AML-193 (cell line): Measurements from ENCODE around the gene NABP2.
"Not testable (repeated sequence)": the region's sequence is repeated elsewhere in the genome, so short reads cannot be mapped to it uniquely, and the experiment has no call there.

Source experiments
- DNase-seq, 2 experiments: peaks; one replicate each; lab custom pipeline; 2025; lab: John Stamatoyannopoulos, UW

The NABP2 gene

DNA sequence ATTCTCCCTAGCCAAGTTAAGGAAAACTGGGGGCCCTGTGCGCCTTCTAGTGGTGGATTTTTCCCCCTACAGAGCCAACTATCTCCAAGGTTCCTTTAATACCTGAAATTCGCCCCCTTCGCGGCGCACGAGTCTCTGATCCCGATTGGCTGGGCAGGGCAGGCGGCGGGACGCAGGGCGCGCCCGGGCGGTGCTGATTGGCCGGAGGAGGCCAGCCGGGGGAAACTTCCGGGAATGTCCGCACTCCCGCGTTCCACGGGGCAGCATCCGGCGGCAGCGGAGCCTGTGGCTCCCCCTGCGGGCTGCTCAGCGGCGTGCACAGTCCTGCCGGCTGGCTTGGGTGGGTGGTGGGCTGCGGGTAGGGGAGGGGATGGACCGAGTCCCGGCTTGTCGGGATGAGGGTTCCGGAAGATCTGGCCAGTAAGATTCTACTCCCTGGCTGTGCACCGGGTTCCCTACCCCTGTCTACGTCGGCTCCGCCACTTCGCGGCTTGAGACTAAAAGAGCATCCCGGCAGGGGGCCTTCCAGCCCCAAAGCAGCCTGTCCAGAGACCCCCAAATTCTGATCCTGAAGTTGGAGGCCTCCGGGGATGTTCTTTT is at the start of gene NABP2:
NABP2 (plus strand) TSS at position 241 of the 600 bp plus-strand sequence. CDS start 515 bp downstream, outside the sequence.
- peak; percentile 91 for DNase-seq

DNA sequence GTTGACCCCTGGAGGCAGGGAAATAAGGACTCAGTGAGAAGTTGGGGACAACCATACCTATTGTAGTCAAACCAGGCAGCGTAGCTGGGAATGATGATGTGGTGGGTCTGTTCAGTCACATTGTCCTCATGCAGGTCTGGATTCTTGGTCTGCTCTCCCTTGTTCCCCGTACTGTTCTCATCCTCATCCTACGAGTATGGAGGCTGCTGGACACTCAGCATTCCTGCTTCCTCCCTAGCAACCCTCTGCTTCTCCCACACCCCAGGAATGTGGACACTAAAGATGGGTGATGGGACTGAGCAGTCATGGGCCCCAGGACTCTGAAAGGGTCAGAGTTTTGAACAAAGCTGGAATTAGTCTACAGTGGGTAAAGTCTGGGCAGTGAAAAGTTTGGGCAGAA is 45.8 kb upstream of the NABP2 start:
- no peak for DNase-seq

DNA sequence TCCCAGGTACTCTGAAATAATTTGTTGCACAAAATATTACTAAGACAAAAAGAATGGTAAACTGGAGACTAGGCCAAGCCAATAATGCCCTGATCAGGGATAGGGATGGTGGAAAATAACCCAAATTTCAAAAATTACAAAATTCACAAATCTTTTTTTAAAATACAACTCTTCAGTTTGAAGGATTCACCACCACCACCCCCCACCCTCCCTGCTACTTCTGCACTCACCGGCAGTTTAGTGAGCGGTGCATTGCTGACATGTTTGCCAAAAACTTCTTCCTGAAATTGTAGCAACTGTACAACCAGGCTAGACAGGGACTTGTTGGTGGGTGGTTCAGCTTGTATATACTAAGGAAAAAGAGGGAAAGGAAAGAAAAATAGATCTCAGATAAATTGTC is 37.2 kb upstream of the NABP2 start:
- DNase-seq: peak in 1 of 2 experiments; percentile 9

DNA sequence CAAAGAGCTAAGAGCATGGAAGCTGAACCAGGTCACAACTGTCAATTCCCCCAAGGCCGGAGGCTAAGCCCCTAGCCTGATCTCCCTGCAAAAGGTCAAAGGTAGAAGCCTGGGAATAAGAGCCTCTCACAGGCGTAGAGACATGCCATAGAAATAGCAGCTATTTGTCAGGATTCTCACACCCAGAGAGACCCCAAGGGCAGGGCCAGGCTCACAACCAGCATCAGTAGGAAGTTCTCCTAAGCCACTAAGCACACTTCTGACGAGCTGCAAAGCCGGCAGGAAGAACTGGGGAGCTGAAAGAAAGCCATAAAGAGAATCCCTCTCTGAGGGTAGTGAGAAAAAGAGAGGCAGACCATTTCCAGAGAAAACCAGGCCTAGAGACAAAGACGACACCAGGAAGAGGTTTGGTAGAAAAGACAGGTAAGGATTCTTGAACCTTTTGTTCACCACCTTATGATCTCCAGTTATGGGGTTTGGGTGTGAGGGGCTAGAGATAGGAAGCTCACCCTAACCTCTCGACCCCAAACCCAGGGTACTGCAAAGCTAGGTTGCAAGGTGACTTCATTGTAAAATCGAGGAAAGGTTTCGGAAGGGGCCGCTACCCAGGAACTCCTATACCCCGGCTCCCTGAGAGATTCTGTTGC is 35.9 kb upstream of the NABP2 start:
- no peak for DNase-seq

DNA sequence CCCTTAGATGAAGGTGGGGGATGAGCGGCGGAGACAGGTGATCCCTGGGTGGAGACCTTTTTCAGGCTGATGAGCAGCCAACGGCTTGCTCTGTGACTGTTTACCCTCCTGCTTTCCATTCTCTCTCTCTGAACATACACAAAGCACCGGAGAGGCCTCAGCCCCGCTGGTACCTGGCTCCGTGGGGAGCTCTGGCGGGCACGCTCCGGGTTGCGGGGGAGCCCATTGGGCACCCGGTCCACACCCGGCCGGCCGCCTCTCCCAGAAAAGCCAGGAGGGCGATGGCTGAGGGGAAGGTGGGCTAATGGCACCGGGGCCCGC is 35.4 kb upstream of the NABP2 start:
- no peak for DNase-seq

GRCh38 chr12:56189099-56189917 is 34.8 kb upstream of the NABP2 start, which contains the start of gene SMARCC2:
TSS of gene SMARCC2 (minus strand) at chr12:56189483. CDS start at chr12:56189461, 22 bp downstream.
- DNase-seq: peak; percentile 74 to 79

- peak; percentile 41 to 52 for DNase-seq
Observed at GRCh38 chr12:56189918-56190694, 34.0 kb upstream of the NABP2 start.

DNA sequence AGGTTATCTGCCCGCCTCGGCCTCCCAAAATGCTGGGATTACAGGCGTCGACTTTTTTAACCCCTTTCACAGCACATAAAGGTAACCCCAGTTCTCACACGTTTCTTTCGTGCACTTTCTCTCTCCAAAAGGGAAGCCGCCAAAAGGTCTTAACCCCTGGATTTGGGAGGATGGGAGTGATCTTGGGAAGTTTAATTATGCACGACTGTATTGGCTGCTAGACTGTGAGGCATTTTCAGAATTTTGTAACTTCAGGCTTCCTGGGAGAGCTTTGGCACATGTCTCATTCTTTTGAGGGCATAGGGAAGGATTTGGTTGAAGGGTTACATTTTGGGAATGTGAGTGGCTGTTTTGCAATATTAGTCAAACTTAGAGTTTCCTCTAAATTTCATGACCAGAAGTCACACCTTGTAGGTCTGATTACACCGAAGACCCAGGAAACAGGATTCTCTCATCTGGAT is 33.4 kb upstream of the NABP2 start:
- no peak for DNase-seq

DNA sequence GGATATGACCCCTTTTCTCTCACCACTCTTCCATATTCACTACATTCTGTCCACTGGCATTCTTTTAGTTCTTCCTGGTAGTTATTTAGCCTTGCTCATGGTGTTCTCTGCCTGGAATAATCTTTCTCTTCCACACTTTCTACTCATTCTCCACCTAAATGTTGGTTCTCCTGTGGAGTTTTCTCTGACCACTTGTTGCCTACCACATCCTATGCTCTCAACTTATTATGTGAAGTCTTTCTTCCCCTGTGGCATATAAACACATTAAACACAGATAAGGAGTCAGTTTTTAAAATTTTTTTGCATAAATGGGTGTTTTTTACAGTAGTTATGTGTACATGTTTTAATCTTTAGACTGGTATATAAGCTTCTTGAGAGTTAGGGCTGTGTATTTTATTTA is 31.6 kb upstream of the NABP2 start:
- DNase-seq: no peak

DNA sequence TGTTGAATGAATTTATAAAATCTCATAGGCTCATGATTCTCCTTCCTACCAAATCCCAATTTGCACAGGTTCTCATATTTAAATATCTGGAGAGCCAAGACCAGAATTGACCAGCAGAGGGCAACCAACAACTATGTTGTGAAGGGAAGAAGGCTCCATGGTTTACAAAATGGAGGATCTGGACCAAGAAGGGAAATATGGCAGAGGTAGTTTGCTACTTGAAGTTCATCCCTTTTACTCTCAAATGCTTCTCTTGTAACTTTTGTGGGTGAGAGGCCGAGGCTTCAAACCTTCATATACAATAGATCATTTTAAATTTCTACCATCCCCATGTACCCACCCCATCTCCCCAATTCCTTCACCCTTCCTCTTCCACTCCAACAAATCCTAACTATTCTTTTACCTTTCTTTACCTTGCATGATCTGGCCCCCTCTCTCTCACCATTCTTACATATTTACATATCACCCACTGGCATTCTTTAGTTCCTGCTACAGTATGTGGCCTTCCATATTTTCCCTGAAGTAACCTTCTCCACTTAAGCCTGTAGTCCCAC is 31.0 kb upstream of the NABP2 start:
- DNase-seq: peak; percentile 86 to 89

DNA sequence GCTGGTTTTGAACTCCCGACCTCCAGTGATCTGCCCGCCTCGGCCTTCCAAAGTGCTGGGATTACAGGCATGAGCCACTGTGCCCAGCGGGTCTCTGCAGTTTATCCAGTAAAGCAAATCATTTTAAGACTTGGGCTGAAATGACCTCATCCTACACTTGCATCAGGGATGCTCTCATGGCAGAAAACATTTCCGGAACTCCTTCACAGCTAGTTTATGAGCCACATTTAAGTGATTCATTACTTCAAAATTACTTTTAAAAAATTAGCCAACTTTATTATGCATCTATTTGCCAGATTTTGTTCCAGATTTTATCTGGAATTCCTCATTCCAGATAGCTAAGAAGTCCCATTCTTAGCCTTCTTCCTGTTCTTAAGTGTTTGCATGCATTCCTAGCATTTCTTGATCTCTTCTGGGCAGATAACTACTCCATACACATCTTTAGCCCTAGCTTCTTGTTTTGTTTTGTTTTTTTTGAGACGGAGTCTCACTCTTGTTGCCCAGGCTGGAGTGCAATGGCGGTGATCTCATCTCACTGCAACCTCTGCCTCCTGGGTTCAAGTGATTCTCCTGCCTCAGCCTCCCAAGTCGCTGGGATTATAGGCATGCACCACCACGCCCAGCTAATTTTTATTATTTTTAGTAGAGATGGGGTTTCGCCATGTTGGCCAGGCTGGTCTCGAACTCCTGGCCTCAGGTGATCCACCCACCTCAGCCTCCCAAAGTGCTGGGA is 27.2 kb upstream of the NABP2 start:
- not testable (repeated sequence) for DNase-seq

DNA sequence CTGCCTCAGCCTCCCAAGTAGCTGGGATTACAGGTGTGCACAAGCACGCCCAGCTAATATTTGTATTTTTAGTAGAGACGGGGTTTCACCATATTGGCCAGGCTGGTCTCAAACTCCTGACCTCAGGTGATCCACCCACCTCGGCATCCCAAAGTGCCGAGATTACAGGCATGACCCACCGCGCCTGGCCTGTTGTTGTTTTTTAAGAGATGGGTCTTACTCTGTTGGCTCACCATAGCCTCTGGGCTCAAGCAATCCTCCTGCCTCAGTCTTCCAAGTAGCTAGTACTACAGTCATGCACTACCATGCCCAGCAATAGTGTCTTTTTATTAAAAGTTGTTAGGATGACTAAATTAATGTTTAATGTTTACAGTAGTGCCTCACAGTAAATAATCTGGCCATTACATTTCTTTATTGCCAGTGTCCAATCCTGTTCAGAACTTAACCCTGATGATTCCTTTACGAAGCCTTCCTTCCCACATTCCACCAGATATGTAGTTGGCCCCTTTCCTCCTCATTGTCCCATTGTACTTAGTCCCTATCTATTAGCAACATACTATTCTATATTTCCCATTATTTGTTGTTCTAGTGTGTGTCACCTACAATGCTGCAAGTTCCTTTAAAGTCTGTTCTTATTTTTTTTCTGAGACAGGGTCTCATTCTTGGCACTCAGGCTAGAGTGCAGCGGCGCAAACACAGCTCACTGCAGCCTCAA is 26.1 kb upstream of the NABP2 start:
- no peak for DNase-seq

DNA sequence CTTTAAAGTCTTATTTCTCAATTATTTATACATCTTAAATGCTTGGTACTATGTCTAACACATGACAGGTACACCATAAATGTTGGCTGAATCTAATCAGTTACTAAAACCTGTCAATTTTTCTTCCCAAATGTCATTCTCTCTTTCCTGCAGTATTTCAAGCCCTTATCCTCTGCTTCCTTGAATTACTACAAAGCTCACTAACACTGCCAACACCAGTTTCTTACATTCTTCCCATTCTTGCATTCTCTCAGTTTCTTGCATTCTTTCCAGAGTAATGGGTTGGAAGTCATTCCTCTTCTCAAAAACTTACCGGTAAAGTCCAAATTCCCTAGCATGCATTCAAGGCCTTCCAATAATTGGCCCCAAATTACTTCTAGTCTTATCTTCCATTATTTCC is 25.3 kb upstream of the NABP2 start:
- no peak for DNase-seq

- DNase-seq: no peak
Observed at GRCh38 chr12:56202366-56202765, 21.8 kb upstream of the NABP2 start.

- DNase-seq: no peak
Observed at GRCh38 chr12:56202838-56203237, 21.3 kb upstream of the NABP2 start.

- no peak for DNase-seq
Observed at GRCh38 chr12:56204275-56204674, 19.9 kb upstream of the NABP2 start.

- DNase-seq: peak; percentile 18 to 27
Observed at GRCh38 chr12:56205445-56205844, 18.7 kb upstream of the NABP2 start.

- DNase-seq: peak; percentile 45 to 49
Observed at GRCh38 chr12:56206452-56207166, 17.5 kb upstream of the NABP2 start.

DNA sequence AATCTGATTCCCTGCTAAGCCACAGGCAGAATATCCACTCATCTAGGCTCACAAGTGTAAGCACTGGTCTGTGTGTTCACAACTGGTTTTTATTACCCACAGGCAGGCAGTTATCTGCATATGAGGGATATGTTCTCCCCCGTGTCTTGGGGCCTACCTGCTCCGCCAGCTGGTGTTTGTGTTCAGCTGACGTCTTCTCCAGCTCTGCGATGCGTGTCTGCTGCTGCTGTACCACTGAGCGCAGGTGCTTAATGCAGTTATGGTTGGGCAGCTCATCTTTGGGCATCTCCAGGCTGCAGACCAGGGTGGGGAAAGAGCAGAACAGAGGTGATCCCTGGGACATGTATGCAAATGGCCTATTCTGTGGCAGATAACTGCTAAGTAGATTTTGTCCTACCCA is 16.1 kb upstream of the NABP2 start:
- no peak for DNase-seq

DNA sequence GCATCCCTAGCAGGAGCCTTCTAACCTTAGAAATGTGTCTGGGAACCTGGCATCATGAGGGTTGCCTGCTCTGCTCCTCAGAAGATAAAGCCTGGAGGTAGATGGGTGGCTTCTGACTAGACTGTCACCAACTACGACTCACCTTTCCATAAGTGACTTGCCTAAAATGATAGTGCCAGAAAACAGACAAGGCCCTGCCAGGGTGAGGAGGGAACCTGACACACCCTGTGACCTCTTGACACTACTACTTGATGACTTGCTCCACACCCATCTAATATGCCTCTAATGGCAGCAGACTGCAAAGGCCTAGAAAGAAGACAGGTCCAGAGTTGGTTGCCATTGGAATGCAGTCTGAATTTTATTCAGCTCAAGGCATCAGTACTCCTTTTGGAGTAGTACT is 11.8 kb upstream of the NABP2 start:
- no peak for DNase-seq
